ENCODE data around the gene OSBPL2. TPM values are rescaled to one million over a fixed set of nuclear protein-coding genes. Genes with fewer than 3 reads are reported as not detected.

Gene OSBPL2
- polyA plus RNA-seq, 6 donors from 2014 or later = 15.8 to 29.5 (median 17.7) TPM

DNA sequence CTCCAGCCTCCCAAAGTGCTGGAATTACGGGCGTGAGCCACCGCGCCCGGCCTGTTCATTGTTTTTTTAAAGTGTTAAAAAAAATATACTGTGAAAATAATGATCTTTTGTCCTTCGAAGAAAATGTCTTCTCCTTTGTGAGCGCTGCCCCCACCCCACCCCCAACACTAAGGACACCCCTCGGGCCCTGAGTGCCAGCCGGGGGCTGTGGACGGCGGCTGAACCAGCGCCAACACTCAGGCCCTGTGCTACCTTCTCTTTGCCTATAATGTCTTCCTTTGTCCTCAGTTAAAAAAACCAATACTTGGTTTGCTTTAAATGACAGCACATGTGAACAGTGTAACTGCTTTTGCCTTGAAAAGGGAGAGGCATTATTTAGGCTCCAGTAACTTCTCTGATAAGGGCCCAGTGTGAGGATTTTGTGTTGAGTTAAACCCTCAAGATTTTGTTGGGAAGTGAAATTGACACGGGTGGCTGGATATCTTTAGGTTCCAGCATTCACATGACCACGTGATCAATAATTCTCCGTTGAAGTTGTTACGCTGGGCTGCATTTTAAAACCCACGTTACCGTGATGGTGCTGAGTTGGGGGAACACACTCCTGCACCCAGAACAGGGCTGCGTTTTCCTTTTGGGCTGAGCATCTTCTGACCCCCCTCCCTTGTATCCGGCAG lies 54.9 kb downstream of the OSBPL2 start:
- H3K36me3 Mint-ChIP-seq = peaks cover 0 to 4% of the 10 kb centered on the region in 2 donors
- H3K4me1 Mint-ChIP-seq = peaks cover 0 to 18% (median 6%) of the 10 kb centered on the region in 3 donors
- H3K27ac Mint-ChIP-seq = peak overlapping the region in 4 of 6 donors; percentile 21 to 75 (median 66)
- H3K27me3 Mint-ChIP-seq = no peaks in the 10 kb centered on the region
- no peaks in the 10 kb centered on the region for H3K9me3 Mint-ChIP-seq
- DNase-seq (no peak), ATAC-seq (ENCODE audit: low read depth in 2 of 2) (no peak)
- peak overlapping the region in 1 of 8 donors; percentile 54 for H3K4me3 Mint-ChIP-seq

DNA sequence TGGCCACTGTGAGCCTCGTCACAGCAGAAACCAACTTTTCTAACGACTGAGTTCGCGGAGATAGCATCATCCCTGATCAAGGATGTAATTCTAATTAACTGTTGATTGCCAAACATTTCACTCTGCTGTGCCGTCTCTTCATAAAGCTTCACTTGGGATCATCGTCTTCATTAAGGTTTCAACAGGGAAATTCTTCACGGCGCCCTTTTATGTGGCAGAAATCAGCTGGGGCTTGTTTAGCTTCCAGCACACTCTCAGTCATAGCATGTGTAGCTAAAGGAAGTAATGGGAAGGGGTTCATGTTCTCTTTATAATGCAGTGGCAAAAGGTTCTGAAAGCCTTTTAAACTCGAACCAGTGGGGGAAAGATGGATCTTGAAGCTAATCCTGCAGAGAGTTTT lies 55.6 kb downstream of the OSBPL2 start:
- Mint-ChIP-seq H3K27ac (peak overlapping the region in 2 of 6 donors; percentile 26 to 75), H3K9me3 (no peaks in the 10 kb centered on the region), H3K36me3 (peaks cover 0 to 4% of the 10 kb centered on the region in 2 donors), H3K27me3 (no peaks in the 10 kb centered on the region), H3K4me3 (no peak overlapping the region), H3K4me1 (peaks cover 0 to 18% (median 6%) of the 10 kb centered on the region in 3 donors)
- ATAC-seq (ENCODE audit: low read depth in 2 of 2) (no peak), DNase-seq (no peak)

DNA sequence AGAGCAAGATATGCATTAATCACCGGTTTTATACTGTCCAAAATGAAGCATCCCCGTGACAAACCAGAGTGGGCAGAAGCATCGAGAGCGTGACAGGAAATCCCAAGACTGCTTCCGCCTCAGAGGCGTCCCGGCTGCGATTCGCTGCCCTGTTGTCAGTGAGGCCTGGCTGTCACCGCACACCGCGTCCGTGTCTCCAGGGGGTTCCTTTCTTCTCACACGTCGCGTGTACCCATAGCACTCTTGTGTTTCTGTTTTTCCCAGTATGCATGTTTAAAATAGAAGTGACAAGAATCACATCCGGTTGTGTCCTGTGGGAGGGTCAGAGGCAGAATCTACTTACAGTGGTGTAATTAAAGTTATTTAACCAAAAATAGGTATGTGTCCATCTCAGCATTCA lies 56.2 kb downstream of the OSBPL2 start:
- ATAC-seq (ENCODE audit: low read depth in 2 of 2) = peak; percentile 65 to 71
- Mint-ChIP-seq H3K27me3 (no peaks in the 10 kb centered on the region), H3K4me3 (peak overlapping the region in 1 of 8 donors; percentile 15), H3K27ac (peak overlapping the region in 4 of 6 donors; percentile 18 to 75 (median 60)), H3K36me3 (peaks cover 0 to 4% of the 10 kb centered on the region in 2 donors), H3K9me3 (no peaks in the 10 kb centered on the region), H3K4me1 (peaks cover 0 to 18% (median 6%) of the 10 kb centered on the region in 3 donors)
- DNase-seq = peak; percentile 20

DNA sequence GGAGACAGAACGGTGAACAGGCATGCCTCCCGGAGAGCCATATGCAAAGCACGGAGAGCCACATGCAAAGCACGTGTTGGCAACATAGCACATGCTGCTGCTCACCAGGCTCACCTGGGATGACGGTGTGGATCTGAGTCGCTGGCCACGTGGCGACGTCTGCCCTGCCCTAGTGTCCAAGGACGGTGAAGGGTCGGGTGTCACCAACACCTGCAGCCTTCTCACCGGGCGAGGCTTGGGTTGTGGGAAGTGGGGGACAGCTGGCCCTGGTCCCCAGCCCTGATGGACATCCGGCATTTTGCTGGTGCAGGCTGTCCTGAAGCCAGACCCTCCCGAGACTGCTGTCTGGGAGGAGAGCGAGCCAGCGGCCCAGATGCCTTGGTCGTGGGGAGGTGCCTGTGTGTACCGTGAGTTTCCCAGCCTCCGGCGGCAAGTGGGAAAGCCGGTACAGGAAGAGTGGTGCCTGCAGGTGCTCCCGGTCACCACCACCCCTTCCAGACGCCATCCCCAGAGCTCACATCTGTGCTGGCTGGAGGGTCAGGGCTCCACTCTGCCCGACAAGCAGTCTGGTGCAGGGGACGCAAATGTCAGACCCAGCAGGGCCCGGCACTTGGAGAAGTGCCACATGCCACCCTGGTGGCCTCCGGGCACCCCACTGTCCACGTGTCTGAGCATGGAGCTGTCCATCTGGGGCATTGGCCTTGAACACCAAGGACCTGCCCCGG lies 58.6 kb downstream of the OSBPL2 start:
- Mint-ChIP-seq H3K27ac (no peak overlapping the region), H3K27me3 (no peaks in the 10 kb centered on the region)

DNA sequence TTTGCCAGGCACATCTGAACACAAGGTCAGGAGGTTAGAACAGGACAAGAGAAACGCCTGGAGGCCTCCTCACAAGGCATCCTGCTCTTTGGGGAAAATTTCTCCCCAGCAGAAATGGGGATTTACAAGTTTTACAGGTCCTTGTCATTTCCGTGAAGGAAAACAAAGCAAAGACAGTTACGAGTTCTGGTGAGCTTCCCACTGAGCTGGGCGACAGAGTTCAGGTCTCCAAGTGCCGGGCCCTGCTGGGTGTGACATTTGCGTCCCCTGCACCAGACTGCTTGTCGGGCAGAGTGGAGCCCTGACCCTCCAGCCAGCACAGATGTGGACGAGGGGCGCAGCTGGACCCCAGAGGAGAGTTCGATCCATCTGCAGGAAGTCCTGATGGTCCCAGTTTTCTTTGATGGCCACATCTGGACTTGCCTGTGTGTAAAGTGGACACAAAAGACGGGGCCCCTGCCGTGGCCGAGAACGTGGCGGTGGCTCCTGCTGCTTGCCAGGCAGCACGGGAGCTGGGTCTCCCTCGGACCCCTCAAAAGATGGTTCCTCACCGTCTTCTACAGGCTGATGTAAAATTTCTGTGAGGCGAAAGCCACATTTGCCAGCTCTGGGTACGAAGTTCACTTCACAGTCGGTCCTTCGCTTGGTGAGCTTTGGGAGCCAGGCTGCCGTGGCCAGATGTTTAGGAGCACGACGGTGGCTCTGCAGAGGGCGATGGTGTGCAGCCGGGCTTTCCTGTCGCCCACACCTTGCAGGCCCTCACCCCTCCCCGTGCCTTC lies 59.3 kb downstream of the OSBPL2 start:
- Mint-ChIP-seq H3K9me3 (no peaks in the 10 kb centered on the region), H3K4me3 (no peak overlapping the region), H3K27ac (peak overlapping the region in 1 of 6 donors; percentile 11), H3K27me3 (no peaks in the 10 kb centered on the region), H3K4me1 (peaks cover 12 to 20% (median 17%) of the 10 kb centered on the region in 3 donors), H3K36me3 (no peaks in the 10 kb centered on the region)
- ATAC-seq (ENCODE audit: low read depth in 2 of 2) = no peak
- DNase-seq = no peak

More for the DNA sequence above, 58.6 kb downstream of the OSBPL2 start:
- no peaks in the 10 kb centered on the region for H3K9me3 Mint-ChIP-seq
- peaks cover 0 to 4% of the 10 kb centered on the region in 2 donors for H3K36me3 Mint-ChIP-seq
- H3K4me1 Mint-ChIP-seq = peaks cover 9 to 22% (median 9%) of the 10 kb centered on the region in 3 donors
- DNase-seq (no peak), ATAC-seq (ENCODE audit: low read depth in 2 of 2) (no peak)
- no peak overlapping the region for H3K4me3 Mint-ChIP-seq

DNA sequence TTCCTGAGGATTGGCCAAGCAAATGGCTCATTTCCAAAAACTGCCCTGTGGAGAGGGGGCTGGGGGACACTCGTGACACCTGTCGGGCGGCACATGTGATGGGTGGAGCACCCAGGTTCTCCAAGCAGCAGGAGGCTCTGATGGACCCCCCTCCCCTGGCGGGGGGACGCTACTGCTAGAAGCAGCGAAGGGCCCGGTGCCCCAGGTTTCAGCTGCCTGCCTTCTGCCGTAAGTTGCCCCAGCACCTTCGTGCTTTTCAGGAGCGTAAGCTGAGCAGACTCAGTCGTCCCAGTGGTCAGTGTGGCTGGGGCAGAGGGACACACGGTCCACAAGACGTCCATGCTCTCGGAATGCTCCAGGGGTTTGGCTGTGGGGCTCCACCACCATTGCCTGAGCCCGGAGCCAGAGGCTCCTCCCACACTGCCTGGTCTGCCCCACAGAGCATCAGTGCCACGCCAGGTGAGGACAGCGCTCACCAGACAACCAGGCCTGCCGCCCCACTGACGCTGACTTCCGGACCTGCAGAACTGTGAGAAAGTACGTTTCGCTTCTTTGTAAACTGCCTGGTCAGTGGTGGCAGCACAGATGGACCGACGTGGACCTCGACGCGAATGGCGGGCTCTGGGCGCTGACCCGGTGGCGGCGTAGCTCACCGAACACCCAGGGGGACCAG lies 60.4 kb downstream of the OSBPL2 start:
- no peaks in the 10 kb centered on the region for H3K27me3 Mint-ChIP-seq
- ATAC-seq (ENCODE audit: low read depth in 2 of 2) = no peak
- no peaks in the 10 kb centered on the region for H3K36me3 Mint-ChIP-seq
- H3K27ac Mint-ChIP-seq = no peak overlapping the region
- H3K9me3 Mint-ChIP-seq = no peaks in the 10 kb centered on the region
- H3K4me3 Mint-ChIP-seq = no peak overlapping the region
- no peak for DNase-seq
- H3K4me1 Mint-ChIP-seq = peaks cover 12 to 18% (median 13%) of the 10 kb centered on the region in 3 donors

DNA sequence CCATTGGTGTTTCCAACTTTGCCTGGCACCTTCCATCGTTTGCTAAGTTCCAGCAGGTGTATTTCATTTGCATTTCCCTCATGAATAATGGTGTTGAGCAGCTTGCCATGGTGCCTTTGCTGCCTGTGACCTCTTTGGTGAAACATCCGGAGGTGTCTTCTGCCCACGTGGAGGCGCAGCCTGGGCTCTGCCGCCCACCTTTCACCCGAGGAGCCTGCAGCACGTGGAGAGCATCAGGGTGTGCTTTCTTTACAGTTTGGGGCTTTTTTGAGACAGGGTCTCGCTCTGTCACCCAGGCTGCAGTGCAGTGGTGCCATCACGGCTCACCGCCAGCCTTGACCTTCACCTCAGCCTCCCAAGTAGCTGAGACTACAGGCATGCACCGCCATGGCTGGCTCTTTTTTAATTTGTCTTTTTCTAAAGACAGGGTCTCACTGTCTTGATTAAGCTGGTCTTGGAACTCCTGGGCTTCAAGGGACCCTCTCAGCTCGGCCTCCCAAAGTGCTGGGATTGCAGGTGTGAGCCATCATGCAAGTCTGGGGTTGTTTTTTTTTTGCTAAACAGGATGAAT lies 61.4 kb downstream of the OSBPL2 start:
- no peaks in the 10 kb centered on the region for H3K27me3 Mint-ChIP-seq
- H3K4me1 Mint-ChIP-seq = peaks cover 18 to 28% (median 19%) of the 10 kb centered on the region in 3 donors
- DNase-seq (no peak), ATAC-seq (ENCODE audit: low read depth in 2 of 2) (no peak)
- no peaks in the 10 kb centered on the region for H3K36me3 Mint-ChIP-seq
- H3K4me3 Mint-ChIP-seq = peak overlapping the region in 1 of 8 donors; percentile 9
- H3K9me3 Mint-ChIP-seq = no peaks in the 10 kb centered on the region
- peak overlapping the region in 1 of 6 donors; percentile 30 for H3K27ac Mint-ChIP-seq

DNA sequence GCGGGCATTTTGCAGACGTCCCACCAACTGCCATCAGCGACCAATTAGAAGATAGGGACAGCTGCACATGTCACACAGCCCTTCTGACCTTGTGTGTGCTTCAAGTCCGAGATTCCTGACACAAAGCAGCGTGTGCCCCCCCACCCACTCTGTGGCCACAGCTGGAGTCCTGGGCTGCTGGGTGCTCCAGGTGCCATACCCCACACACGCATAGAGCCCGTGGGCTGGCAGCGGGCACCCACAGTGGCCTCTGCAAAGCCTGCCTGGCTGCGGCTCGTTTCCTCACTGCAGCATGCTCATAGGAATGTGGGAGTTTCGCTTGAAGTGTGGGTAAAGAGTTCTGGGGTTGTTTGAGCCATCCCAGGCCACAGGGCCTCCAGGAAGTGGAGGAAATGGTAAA lies 62.0 kb downstream of the OSBPL2 start:
- H3K4me1 Mint-ChIP-seq = peaks cover 19 to 28% (median 21%) of the 10 kb centered on the region in 3 donors
- no peak for DNase-seq
- no peaks in the 10 kb centered on the region for H3K9me3 Mint-ChIP-seq
- no peak overlapping the region for H3K4me3 Mint-ChIP-seq
- no peaks in the 10 kb centered on the region for H3K36me3 Mint-ChIP-seq
- no peak for ATAC-seq (ENCODE audit: low read depth in 2 of 2)
- H3K27ac Mint-ChIP-seq = peak overlapping the region in 1 of 6 donors; percentile 72
- no peaks in the 10 kb centered on the region for H3K27me3 Mint-ChIP-seq

DNA sequence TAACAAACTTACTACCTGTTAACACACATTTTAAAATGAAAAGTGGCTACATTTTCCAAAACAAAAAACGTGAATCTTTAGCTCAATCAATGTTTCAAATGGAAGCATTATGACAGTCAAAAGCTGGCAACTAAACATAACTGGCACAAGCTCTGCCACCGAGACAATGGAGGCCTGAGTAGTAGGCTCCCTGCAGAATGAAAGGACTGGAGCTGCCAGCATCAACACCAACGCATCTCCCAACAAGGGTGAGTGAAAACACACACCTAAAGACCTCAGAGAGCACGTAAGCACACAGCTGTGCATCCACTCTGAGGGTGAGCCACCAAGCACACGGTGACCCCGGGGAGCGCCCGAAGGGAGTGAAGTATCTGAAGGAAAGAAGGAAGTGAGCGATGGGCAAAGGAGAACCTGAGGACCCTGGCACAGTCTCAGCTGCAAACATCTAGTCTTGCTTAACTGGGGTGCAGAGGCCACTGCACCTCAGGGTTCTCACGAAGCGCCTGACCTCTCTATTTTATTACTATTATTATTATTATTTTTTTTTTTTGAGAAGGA lies 62.9 kb downstream of the OSBPL2 start:
- Mint-ChIP-seq H3K36me3 (no peaks in the 10 kb centered on the region), H3K4me3 (peak overlapping the region in 3 of 8 donors; percentile 49 to 91 (median 59)), H3K9me3 (no peaks in the 10 kb centered on the region), H3K27me3 (no peaks in the 10 kb centered on the region), H3K4me1 (peaks cover 22 to 36% (median 25%) of the 10 kb centered on the region in 3 donors), H3K27ac (peak overlapping the region in 1 of 6 donors; percentile 91)
- DNase-seq (no peak), ATAC-seq (ENCODE audit: low read depth in 2 of 2) (no peak)

DNA sequence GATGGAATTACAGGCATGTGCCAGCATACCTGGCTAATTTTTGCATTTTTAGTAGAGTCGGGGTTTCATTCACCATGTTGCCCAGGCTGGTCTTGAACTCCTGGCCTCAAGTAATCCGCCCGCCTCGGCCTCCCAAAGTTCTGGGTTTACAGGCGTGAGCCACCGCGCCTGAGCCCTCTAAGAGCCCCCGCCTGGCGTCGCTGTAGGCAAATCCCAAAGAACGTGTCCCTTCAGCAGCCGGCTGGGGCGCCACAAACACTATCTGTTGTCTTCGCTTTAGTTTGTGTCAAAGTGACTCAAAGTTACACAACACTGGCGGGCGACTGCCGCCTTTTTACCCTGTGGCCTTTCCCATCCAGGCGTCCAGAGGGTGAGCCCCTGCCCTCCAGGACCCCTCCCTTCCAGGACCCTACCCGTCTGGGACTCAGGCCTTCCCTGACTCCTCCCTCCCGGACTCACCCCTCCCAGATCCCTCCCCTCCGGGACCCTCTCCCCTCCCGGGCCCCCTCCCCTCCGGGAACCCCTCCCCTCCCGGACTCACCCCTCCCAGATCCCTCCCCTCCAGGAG lies 63.5 kb downstream of the OSBPL2 start:
- ATAC-seq (ENCODE audit: low read depth in 2 of 2) = peak; percentile 52 to 55
- no peaks in the 10 kb centered on the region for H3K9me3 Mint-ChIP-seq
- peaks cover 22 to 36% (median 25%) of the 10 kb centered on the region in 3 donors for H3K4me1 Mint-ChIP-seq
- H3K36me3 Mint-ChIP-seq = no peaks in the 10 kb centered on the region
- peak; percentile 82 for DNase-seq
- no peaks in the 10 kb centered on the region for H3K27me3 Mint-ChIP-seq
- peak overlapping the region; percentile 84 to 98 (median 94) for H3K4me3 Mint-ChIP-seq
- peak overlapping the region; percentile 91 to 98 (median 97) for H3K27ac Mint-ChIP-seq

DNA sequence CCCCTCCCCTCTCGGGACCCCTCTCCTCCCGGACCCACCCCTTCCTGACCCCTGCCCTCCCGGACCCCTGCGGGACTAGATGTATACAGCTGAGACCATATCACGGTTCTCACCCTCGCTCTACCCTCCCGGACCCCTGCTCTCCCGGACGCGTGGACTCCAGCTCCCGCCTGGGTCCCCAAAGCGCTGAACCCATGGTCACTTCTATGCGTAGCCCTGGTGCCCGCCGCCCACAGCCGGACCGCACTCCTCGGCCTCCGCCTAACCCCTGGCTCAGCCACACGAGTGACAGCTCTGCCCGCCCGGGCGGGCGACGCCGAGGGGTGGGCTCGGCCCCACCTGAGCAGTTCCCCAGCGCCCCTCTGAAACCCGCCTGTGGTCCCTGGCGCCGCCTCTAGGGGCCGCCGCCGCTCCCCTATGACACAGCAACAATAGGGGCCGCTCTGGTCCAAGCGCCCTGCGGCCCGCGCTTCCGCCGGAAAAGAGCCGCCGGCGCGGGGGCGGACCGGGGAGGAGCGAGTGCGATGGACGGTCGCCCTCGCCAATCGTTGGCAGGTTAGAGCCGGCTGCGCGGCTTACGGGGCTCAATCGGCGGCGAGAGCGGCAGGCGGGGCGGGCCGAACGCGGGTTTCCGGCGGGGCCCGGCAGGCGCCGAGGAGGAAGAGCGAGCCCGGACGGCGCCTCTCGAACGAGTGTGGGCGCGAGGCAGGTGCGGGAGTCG lies 64.2 kb downstream of the OSBPL2 start, which contains the start of gene ADRM1:
Gene ADRM1 (plus strand): TSS at position 657 of the 721 bp plus-strand sequence. CDS start 572 bp downstream, outside the sequence.
- Mint-ChIP-seq H3K27me3 (no peaks in the 10 kb centered on the region), H3K4me3 (peak within 1 kb of the TSS; percentile 89 to 98 (median 94)), H3K27ac (peak within 1 kb of the TSS; percentile 91 to 98 (median 97)), H3K9me3 (no peaks in the 10 kb centered on the region), H3K4me1 (peaks cover 22 to 36% (median 25%) of the 10 kb centered on the region in 3 donors), H3K36me3 (no peaks in the 10 kb centered on the region)
- DNase-seq (peak; percentile 99), ATAC-seq (ENCODE audit: low read depth in 2 of 2) (peak; percentile 87 to 88)

DNA sequence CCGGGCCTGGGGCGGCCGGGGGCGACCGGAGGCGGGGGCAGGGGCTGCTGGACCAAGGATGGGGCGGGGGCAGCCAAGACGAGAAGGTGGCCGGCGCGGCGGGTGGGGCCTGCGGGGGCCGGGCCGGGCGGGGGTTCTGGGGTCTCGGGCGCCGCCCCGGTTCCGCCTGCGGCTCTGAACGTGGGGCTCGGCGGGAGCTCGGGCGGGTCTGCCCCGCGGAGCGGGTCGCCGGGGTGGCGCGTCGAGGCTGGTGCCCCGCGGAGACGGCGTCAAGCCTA lies 64.7 kb downstream of the OSBPL2 start:
- no peaks in the 10 kb centered on the region for H3K36me3 Mint-ChIP-seq
- DNase-seq (no peak), ATAC-seq (ENCODE audit: low read depth in 2 of 2) (no peak)
- no peaks in the 10 kb centered on the region for H3K9me3 Mint-ChIP-seq
- H3K27ac Mint-ChIP-seq = peak overlapping the region in 5 of 6 donors; percentile 79 to 98 (median 92)
- H3K27me3 Mint-ChIP-seq = no peaks in the 10 kb centered on the region
- H3K4me3 Mint-ChIP-seq = peak overlapping the region; percentile 84 to 98 (median 94)
- H3K4me1 Mint-ChIP-seq = peaks cover 22 to 36% (median 25%) of the 10 kb centered on the region in 3 donors

All from naive B cell (primary cell).